ENCODE measurements around the gene DDRGK1. TPM values are rescaled to one million over a fixed set of nuclear protein-coding genes. Genes with fewer than 3 reads are reported as not detected.

DDRGK1 gene
- total RNA-seq, 1 experiment from 2014 or later = 97.7 TPM

GRCh38 chr20:3247638-3248037 lies 43.2 kb upstream of the DDRGK1 start:
- POLR2A ChIA-PET (ENCODE audit: unreplicated experiment) = interaction anchor here (0.5 to 0.7 kb wide), 3 partner anchors 16 to 25 kb away, joined by 3 to 11 read pairs (median 5); no protein-coding TSS in a partner anchor
- TF ChIP-seq EZH2 (IDR thresholded peaks at IDR 0.05; ENCODE audit: low read length, unreplicated experiment) = no peak
- no peak for TF ChIP-seq CTCF (conservative IDR thresholded peaks at IDR 0.05; ENCODE audit: low read depth, low read length)
- TF ChIP-seq EZH2phosphoT487 (IDR thresholded peaks at IDR 0.05; ENCODE audit: borderline replicate concordance, low read length) = no peak
- H3K9me2 ChIP-seq (replicated peaks; ENCODE audit: low read length) = no peaks in the 10 kb centered on the region
- no peaks in the 10 kb centered on the region for H3K27me3 ChIP-seq (ENCODE audit: low read length)
- BruUV-seq (replicated peaks) = no TSS peak
- DNase-seq (no peak), ATAC-seq (no peak)
- CTCF ChIA-PET = interaction anchor here (0.6 kb wide), 1 partner anchor 187 kb away, joined by 3 read pairs; no protein-coding TSS in a partner anchor
- H3K9me3 ChIP-seq (ENCODE audit: low read length) = no peaks in the 10 kb centered on the region
- no peak overlapping the region for H3K27ac ChIP-seq (ENCODE audit: low read length)
- H3K4me2 ChIP-seq (ENCODE audit: low read length) = no peak overlapping the region
- H3K4me3 ChIP-seq (ENCODE audit: low read length) = no peak overlapping the region
- H3K36me3 ChIP-seq (ENCODE audit: low read depth, low read length) = no peaks in the 10 kb centered on the region
- intact Hi-C loops (cut with micrococcal nuclease) = no loop called here
- no peaks in the 10 kb centered on the region for H4K20me1 ChIP-seq (ENCODE audit: low read length)
- no peaks in the 10 kb centered on the region for H3K4me1 ChIP-seq (ENCODE audit: insufficient read depth, low read length)
- H3F3A ChIP-seq (ENCODE audit: low read length, unreplicated experiment) = no peaks in the 10 kb centered on the region
- no peaks in the 10 kb centered on the region for H3K79me2 ChIP-seq (ENCODE audit: low read length)
- H2AFZ ChIP-seq (ENCODE audit: low read length) = no peak overlapping the region
- H3K9ac ChIP-seq (ENCODE audit: low read length) = no peak overlapping the region

- no peaks in the 10 kb centered on the region for H3K27me3 ChIP-seq (ENCODE audit: low read length)
- CTCF ChIA-PET = no interaction called here
- no peaks in the 10 kb centered on the region for H3F3A ChIP-seq (ENCODE audit: low read length, unreplicated experiment)
- H3K4me3 ChIP-seq (ENCODE audit: low read length) = no peak overlapping the region
- no TSS peak for BruUV-seq (replicated peaks)
- H2AFZ ChIP-seq (ENCODE audit: low read length) = no peak overlapping the region
- no peaks in the 10 kb centered on the region for H3K79me2 ChIP-seq (ENCODE audit: low read length)
- H3K36me3 ChIP-seq (ENCODE audit: low read depth, low read length) = no peaks in the 10 kb centered on the region
- no peaks in the 10 kb centered on the region for H3K4me1 ChIP-seq (ENCODE audit: insufficient read depth, low read length)
- ATAC-seq (no peak), DNase-seq (no peak)
- intact Hi-C loops (cut with micrococcal nuclease) = no loop called here
- no peak overlapping the region for H3K4me2 ChIP-seq (ENCODE audit: low read length)
- no peak overlapping the region for H3K27ac ChIP-seq (ENCODE audit: low read length)
- H4K20me1 ChIP-seq (ENCODE audit: low read length) = no peaks in the 10 kb centered on the region
- no peak overlapping the region for H3K9ac ChIP-seq (ENCODE audit: low read length)
- POLR2A ChIA-PET (ENCODE audit: unreplicated experiment) = interaction anchor here (0.6 to 0.7 kb wide), 3 partner anchors 37 to 370 kb away, joined by 3 to 5 read pairs (median 4); no protein-coding TSS in a partner anchor
- TF ChIP-seq EZH2phosphoT487 (IDR thresholded peaks at IDR 0.05; ENCODE audit: borderline replicate concordance, low read length) (no peak), EZH2 (IDR thresholded peaks at IDR 0.05; ENCODE audit: low read length, unreplicated experiment) (no peak), CTCF (conservative IDR thresholded peaks at IDR 0.05; ENCODE audit: low read depth, low read length) (no peak)
- no peaks in the 10 kb centered on the region for H3K9me3 ChIP-seq (ENCODE audit: low read length)
- H3K9me2 ChIP-seq (replicated peaks; ENCODE audit: low read length) = no peaks in the 10 kb centered on the region
Measured at GRCh38 chr20:3246682-3247081, 42.2 kb upstream of the DDRGK1 start.

GRCh38 chr20:3245711-3246110 lies 41.2 kb upstream of the DDRGK1 start:
- TF ChIP-seq EZH2 (IDR thresholded peaks at IDR 0.05; ENCODE audit: low read length, unreplicated experiment) (no peak), EZH2phosphoT487 (IDR thresholded peaks at IDR 0.05; ENCODE audit: borderline replicate concordance, low read length) (no peak), CTCF (conservative IDR thresholded peaks at IDR 0.05; ENCODE audit: low read depth, low read length) (no peak)
- Histone ChIP-seq H3K36me3 (ENCODE audit: low read depth, low read length) (no peaks in the 10 kb centered on the region), H3K9ac (ENCODE audit: low read length) (no peak overlapping the region), H3K4me1 (ENCODE audit: insufficient read depth, low read length) (no peaks in the 10 kb centered on the region), H3K9me2 (replicated peaks; ENCODE audit: low read length) (no peaks in the 10 kb centered on the region), H3K9me3 (ENCODE audit: low read length) (no peaks in the 10 kb centered on the region), H3K4me2 (ENCODE audit: low read length) (no peak overlapping the region), H3F3A (ENCODE audit: low read length, unreplicated experiment) (no peaks in the 10 kb centered on the region), H4K20me1 (ENCODE audit: low read length) (no peaks in the 10 kb centered on the region), H3K4me3 (ENCODE audit: low read length) (no peak overlapping the region), H2AFZ (ENCODE audit: low read length) (no peak overlapping the region), H3K27me3 (ENCODE audit: low read length) (no peaks in the 10 kb centered on the region), H3K27ac (ENCODE audit: low read length) (no peak overlapping the region), H3K79me2 (ENCODE audit: low read length) (no peaks in the 10 kb centered on the region)
- ChIA-PET CTCF (no interaction called here), POLR2A (ENCODE audit: unreplicated experiment) (interaction anchor here (0.6 to 0.7 kb wide), 2 partner anchors 80 to 165 kb away, joined by 11 to 38 read pairs; no protein-coding TSS in a partner anchor)
- DNase-seq (no peak), ATAC-seq (no peak)
- no TSS peak for BruUV-seq (replicated peaks)
- intact Hi-C loops (cut with micrococcal nuclease) = no loop called here
